Stimulated activated naive CD8-positive, alpha-beta T cell treated with anti-CD3 and anti-CD28 coated beads, Interleukin-15, Interleukin-2, amounts not matched to agents 100 U/mL and 50 U/mL, for 24 hours (primary cell): ENCODE data around the gene SYNGR3.
"Not testable (repeated sequence)": the region's sequence is repeated elsewhere in the genome, so short reads cannot be mapped to it uniquely, and the experiment has no call there.

Experiments
- ATAC-seq: fragments of 150-1000 bp; cut with Tn5 transposase; one replicate; pipeline ENCODE4 v1.10.0; 2021
- DNase-seq: peaks from one replicate; pipeline ENCODE4 v3.0.0; 2021

The SYNGR3 gene

DNA sequence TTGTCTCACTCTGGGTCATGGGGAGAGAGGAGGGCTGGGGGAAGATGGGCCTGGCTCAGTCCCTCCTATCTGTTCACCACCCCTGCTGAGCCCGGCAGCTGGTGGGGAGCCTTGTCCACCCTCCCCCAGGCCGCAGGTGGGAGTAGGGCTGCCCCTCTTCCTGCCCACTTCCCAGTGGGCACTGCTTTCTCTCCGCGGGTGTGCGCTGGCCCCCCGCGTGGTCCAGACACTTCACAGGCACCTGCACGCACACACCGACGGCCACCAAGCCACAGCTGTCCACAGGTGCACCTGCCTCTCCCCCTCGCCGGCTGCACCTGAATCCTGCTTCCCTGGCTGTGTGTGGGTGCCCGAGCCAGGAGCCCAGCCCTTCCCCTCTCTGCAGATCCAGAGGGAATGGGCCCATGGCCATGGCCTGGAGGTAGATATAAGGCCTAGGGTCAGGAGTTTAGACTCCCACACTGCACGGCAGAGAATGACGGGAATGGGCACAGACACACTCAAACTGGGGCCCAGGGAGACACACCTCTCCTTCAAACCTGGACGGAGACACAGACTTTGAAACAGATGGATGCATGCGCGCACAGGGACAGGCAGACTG lies 39.0 kb downstream of the SYNGR3 start:
- DNase-seq (no peak), ATAC-seq (no peak)

DNA sequence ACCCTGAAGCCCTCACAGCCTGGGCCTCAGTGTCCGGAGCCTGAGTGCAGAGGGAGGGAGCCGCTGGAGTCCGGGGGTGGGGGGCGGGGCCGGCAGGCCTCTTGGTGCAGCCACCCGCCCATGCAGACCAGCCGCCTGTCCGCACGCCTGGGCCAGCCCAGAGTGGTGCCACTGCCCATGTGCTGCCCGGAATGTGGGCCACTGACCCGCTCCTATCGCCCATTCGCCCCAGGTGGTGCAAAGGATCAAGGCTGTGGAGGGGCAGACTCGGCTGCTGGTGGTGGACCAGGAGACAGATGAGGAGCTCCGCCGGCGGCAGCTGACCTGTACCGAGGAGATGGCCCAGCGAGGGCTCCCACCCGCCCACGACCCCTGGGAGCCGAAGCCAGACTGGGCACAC lies 39.6 kb downstream of the SYNGR3 start:
- ATAC-seq = no peak
- DNase-seq = no peak

DNA sequence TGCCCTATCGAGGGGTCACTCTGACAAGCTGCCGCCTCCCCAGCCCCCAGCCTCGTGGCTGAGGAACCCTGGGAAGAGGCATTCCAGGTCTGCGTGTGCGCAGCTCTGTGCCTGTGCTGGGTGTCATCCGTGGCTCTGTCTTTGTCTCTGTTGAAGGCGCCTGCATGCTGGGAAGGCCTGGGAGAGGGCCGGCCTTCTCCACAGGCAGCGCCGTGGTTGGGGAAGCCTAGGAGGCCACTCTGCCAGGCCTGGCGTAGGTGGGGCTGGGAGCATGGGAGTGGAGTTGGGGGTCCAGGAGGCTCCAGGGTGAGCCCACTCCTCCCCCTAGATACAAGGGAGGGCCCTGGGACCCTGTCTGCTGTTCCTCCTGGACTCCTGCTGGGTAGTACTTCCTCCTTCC lies 40.3 kb downstream of the SYNGR3 start:
- ATAC-seq (no peak), DNase-seq (no peak)

DNA sequence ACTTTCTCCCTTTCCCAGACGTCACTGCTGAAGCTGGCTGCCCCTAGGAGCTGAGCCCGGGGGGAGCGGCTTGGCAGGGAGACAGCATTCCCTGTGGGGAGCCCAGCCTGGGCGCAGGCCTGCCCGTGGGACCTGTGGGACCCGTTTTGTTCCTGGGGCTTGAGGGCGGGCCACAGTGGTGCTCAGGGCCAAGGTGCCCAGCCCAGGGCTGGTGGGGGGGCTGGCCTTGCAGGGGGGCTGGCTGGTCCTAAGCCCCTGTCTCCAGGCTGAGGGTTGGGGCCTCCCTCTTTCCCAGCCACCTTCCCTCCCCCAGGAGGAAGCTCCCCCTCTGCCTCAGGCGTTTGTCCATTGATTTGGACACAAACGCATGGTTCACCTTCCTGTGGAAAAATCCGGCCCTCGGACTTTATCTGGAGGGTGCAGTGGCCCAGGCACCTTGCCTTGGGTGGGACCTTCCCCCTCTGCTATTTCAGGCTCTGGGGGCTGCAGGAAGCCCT lies 41.4 kb downstream of the SYNGR3 start:
- ATAC-seq = no peak
- DNase-seq = no peak

DNA sequence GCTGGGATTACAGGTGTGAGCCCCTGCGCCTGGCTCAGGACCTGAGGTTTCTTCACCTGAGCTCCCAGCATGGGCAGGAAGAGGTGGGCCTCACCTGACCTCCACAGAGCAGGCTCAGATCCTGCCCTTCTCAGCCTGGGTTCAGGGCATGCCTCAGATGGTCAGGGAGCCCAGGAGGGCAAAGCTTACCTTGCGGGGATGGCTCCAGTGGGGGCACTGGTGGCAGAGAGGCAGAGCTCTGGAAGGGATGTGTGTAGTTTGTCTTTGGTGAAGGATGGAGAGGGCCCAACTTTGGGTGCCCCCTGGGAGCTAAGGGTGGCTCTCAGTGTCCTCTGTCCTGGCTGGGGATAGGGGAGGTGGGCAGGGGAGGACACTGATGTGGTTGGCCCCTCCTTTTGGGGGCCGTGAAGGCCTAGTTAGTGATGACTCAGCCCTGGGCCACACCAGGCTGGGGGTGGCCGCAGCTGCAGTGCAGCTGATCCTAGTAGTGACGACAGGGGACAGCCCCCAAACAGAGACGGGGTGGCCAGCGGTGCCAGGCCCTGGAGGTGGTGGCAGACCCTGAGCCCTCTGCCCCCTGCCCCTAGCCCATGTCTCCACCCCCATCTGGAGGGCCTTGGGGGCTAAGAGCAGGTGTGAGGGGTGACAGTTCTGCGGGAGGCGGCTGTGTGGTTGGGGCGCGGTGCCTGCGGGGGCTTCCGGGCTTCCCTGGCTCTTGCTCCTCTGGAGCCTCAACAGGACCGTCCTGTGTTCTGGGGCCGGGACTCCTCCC lies 42.7 kb downstream of the SYNGR3 start:
- no peak for ATAC-seq

DNA sequence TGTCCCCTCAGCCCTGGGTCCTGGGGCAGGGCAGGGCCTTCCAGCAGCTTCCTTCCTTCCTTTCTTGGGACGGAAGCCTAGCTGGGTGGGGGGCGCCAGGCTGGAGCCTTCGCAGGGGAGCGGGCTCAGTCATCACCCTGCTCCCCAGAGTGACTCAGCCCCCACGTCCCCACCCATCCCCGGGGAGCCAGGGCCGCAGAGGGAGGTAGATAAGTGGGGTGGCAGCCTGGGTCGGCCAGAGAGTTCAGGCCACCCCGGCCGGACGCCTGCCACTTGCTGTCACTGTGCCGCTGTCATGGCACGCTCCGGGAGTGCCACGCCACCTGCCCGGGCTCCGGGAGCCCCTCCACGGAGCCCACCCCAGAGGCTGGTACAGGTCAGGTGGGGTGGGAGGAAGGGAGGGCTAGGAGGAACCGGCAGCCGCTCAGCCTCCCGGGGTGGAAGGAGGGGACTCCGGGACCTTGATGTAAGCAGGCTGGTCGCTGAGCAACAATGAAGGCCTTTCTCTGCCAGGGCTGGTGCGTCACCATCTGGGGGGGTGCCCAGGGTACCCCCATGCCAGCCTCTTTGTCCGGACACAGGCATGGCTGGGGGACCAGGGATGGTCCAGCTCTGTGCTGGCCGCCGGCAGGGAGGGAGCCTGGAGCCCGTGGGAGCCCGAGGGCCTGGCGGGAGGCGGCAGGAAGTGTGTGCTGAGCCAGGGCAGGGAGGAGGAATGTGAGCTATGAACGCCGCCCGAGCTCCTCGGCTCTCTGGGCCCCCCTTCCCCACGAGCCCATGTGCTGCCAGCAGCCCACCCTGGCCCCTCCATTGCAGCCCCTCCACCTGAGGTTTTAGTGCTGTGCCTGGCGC lies 43.5 kb downstream of the SYNGR3 start:
- ATAC-seq (no peak), DNase-seq (no peak)

More for the DNA sequence above, 42.7 kb downstream of the SYNGR3 start:
- no peak for DNase-seq

DNA sequence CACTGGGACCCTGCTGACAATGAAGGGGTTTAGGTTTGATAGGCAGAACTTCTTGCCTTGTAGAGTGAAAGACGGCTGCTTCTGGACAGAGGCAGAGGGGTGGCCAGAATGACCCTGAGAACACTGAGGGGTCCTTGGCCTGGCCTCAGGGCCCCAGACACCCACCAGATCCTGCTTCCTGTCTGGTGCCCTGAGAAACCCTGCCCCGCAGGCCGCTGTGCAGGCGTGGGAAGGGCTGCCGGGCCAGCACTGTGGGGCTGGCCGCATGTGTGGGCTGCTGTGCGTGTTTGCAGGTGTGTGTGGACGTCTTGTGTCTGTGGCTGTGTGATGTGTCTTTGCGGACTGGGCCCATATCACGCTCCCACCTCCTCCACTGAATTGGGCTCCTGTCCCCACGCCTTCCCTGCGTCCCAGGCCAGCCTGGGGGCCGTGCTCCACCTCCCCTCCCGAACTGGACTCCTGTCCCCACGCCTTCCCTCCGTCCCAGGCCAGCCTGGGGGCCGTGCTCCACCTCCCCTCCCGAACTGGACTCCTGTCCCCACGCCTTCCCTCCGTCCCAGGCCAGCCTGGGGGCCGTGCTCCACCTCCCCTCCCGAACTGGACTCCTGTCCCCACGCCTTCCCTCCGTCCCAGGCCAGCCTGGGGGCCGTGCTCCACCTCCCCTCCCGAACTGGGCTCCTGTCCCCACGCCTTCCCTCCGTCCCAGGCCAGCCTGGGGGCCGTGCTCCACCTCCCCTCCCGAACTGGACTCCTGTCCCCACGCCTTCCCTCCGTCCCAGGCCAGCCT lies 44.3 kb downstream of the SYNGR3 start:
- not testable (repeated sequence) for ATAC-seq, DNase-seq

DNA sequence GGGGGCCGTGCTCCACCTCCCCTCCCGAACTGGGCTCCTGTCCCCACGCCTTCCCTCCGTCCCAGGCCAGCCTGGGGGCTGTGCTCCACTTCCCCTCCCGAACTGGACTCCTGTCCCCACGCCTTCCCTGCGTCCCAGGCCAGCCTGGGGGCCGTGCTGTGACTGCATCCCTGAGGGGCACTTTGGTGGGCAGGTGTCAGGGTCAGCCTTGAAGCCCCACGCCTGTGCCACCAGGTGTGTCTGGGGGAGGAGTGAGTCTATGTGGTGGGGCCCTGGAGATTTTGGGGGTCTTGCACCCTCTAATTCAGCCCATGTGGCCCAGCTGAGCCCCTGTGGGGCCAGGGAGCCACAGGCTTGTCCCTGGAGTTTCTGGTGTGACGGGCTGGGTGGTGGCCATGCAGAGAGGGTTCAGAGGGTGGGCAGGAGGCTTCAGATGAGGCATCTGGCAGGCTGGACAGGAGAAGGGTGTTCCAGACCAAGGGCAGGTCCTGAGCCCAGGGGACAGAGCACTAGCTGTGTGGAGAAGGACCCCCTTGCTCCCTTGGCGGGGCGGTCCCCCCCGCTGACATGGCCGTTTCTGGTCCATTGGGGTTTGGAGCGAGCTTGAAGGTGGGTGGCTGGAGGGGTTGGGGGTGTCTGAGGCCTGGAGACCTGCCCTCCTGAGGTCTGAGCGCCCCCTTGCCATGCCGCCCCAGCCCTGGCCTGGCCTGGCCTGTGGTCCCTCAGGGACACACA lies 45.1 kb downstream of the SYNGR3 start:
- ATAC-seq (no peak), DNase-seq (no peak)

DNA sequence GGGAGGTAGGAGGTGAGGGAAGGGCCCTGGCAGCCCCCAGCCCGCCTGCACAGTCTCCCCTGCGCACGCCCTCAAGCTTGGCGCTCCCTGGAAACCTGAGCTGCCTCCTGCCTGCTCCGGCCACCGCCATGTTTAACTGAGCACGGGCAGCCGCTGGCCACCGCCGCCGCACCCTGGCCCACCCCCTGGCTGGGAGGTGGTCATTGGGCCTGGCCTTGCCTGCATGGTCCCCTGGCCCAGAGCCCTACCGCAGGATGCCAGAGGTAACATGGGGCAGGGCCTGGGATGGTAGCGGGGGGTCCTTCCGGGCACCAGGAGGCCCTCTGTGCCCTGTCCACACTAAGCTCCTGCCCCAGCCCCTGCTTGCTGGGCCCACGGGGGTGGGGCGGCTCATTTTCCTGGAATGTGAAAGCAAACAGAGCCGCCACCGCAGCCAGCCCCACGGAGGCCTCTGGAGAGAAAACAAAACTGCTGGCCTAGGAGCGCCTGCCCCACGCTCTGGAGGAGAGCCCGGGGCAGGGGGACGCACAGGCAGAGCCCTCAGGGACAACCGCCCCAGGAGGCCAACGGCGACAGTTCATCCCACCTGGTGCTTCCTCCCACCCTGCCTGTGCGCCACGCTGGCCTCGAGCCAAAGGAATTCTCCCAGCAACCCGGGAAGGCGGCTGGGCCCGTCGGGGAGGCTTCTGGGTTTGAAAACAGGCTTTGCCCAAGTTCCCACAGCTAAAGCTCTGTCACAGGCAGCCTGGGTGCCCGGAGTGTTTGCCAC lies 45.8 kb downstream of the SYNGR3 start:
- DNase-seq = no peak
- no peak for ATAC-seq

DNA sequence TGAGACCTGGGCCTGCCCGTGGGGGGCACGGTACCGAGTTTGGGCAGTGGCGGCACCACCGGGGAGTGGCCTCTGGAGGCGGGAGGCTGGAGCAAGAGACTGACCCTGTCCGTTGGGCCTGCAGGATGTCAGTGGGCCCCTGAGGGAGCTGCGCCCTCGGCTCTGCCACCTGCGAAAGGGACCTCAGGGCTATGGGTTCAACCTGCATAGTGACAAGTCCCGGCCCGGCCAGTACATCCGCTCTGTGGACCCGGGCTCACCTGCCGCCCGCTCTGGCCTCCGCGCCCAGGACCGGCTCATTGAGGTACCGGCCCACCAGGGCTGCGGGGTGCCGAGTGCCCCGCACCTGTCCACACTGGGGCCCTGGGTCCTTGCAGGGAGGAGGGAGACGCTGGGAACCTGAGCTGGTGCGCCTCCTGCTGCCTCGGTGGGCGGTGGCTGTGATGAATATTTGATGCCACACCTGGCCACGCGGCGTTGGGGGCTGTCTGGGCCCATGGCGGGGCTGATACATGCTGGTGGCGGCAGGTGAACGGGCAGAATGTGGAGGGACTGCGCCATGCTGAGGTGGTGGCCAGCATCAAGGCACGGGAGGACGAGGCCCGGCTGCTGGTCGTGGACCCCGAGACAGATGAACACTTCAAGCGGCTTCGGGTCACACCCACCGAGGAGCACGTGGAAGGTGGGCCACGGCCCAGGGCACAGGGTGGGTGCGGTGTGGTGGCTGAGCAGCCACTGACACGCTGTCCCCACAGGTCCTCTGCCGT lies 46.6 kb downstream of the SYNGR3 start:
- ATAC-seq (no peak), DNase-seq (no peak)

DNA sequence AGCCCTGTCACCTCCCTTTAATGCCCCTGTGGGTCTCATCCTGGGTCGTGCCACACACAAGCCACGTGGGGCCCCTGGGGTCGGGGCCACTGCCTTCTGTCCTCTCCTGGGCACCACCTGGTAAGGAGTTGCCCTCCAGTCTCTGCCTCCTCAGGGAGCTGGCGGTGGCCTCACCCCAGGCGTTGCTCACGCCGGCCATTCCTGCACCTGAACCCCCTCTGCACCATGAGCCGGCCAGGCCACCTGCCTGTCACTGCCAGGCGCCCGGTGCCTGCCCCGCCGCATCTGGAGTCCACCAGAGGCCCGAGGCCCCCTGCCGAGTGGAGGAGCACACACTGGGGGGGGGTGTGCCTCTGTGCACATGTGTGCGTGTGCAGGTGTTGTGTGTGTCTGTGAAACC lies 47.3 kb downstream of the SYNGR3 start:
- ATAC-seq (no peak), DNase-seq (no peak)

DNA sequence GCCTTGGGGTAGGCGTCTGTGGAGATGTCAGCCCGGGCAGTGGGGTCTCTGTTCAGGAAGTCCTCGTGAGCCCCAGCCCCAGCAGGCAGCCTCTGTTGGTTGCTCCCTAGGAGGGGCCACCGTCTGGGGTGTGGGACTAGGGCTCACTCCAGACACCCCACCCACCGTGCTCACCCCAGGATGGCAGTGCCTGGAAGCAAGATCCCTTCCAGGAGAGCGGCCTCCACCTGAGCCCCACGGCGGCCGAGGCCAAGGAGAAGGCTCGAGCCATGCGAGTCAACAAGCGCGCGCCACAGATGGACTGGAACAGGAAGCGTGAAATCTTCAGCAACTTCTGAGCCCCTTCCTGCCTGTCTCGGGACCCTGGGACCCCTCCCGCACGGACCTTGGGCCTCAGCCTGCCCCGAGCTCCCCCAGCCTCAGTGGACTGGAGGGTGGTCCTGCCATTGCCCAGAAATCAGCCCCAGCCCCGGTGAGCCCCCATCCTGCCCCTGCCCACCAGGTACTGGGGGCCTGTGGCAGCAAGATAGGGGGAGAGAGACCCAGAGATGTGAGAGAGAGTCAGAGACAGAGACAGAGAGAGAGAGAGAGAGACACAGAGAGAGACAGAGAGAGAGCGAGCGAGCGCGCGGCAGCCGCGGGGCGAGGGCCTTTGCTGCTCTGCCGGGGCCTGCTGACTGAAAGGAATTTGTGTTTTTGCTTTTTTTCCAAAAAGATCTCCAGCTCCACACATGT lies 48.0 kb downstream of the SYNGR3 start:
- ATAC-seq (no peak), DNase-seq (no peak)

DNA sequence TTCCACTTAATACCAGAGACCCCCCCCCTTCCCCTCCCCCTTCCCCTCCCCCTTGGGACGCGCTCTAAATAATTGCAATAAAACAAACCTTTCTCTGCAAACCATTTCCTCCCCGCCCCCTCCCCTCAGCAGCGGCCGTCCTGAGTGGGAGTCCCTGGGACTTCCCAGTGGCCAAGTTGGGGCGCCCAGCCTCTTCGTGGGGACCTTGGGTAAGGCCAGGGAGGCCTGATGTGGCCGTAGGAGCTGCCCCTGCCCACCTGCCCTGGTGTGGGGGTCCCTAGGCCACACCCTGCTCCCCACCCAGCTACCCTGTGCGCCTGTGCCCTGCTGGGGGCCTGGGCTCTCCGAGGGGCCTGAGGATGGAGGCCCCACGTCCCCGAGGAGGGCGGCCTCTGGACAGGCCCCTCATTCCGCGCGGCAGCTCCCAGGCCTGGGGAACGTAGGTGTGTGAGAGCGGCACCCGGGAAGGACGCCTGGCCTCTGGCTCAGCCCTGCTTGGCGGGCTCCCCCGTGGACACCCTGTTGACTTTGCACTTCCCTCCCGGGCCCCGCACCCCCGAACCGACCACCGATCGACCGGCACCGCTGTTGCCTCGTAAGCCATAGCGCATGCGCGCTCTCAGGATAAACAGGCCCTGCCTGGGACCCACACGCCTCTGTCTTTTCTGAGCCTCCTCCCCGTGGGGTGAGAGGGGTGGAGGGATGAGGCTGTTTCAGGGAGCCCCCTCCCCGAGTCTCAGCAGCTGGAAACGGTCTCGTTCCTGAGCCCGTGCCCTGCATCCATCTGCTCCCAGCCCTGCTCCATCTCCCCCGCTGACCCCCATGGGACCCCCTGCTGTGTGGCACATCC lies 48.8 kb downstream of the SYNGR3 start:
- ATAC-seq = no peak
- no peak for DNase-seq

DNA sequence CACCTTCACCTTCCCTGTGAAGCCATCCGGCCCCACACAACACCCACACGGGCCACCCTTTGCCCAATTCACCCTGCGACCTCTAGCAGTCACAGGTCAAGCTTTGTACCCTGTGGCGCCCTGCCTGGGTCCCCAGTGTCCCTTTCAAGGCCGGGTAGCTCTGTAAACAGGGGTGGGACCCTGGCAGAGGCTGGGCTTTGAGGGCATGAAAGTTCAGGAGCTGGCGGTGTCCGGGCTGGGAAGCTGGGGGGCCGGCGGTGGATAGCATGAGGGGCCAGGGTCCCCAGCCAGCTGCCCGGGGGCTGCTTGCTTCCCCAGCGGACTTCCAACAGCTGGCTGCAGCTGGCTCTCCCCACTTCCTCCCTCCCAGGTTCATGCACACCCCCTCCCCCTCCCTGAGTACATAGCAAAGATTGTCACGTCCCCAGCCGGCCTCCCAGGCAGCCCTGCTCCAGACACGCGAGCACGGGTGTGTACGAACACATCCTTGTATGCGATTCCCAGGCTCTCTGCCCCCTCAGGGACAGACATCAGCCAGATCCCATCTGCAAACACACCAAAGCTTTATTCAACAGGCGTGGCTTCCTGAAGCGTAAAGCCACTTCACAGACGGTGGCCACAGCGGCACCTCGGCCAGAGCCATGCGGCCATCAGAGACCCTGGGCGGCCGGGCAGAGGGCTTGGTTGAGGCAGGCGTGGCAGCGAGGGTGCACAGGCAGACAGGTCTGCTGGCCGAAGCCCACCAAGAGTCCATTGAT lies 49.7 kb downstream of the SYNGR3 start:
- no peak for DNase-seq

DNA sequence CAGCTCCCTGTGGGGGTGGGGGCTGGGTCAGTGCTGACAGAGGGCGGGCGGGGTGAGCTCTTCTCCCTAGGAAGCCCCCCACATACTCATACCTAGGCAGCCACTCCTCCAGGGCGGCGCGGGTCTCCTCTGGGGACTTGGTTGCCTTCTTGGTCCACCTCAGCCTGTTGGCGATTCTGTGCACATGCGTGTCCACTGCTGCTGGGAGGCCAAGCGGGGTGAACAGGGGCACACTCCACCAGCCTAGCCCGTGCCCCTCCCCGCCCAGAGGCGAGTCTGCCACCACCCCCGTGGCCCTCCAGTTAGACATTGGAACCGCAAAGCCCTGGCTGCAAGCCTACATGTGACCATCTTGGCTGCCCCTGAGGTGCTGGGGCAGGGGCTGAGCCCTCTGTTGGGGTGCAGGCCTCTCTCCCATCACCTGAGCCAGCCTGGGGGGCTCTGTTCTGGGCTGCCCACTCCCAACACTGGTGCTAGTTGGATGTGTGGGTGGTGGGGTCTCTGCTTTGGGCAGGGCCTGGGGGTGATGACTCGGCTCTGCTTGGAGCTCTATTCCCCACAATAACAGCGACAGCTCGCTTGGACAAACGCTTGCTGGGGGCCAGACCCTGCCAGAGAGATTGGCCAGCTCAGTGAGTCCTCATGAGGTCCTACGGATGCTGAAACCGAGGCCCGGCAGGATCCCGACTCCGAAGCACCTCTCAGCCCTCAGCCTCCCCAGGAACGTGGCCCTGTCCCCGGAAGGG lies 50.4 kb downstream of the SYNGR3 start:
- ATAC-seq = no peak
- no peak for DNase-seq

More for the DNA sequence above, 49.7 kb downstream of the SYNGR3 start:
- ATAC-seq = no peak

DNA sequence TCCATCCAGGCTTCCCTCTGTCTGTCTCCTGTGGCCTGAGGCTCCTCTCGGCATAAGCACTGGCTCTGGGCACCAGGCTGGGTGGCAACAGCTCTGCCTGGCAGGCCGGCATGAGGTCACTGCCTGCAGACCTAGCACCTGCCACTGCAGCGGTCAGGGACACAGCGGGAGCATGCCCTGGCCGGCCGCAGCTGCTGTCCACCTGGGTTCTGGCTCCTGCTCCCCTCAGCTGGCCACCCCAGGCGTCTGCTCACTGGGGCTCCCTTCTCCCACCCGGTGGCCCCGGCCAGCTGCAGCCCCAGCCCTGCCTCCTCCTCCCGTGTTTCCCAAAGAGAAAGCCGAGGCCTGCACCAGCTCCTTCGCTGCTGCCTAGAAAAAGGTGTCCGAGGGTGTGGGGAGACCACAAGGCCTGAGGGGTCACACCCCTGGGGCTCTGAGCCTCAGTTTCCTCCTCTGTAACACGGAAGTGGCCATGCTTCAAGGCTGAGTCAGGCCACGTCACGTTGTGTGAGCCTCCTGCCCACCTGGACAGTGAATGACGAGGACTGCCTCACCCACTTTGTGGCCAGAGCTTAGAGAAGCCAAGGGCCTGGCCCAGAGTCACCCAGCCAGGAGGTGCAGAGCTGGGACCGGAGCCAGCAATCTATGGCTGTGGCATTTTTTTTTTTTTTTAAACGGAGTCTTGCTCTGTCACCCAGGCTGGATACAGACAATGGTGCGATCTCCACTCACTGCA lies 51.2 kb downstream of the SYNGR3 start:
- no peak for ATAC-seq
- no peak for DNase-seq
